K562 (cell line): Measurements from ENCODE around the gene PTGR1. TPM values are rescaled to one million over a fixed set of nuclear protein-coding genes. Genes with fewer than 3 reads are reported as not detected.

Source experiments
- HOMEZ ChIP-seq: fragments of 250-450 bp; sonication (Bioruptor Pico); IDR thresholded peaks from 2 replicates; pipeline ENCODE4 v1.4.0; 2020; ENCODE audit warnings: mild to moderate bottlenecking, moderate library complexity
- PPARD ChIP-seq: fragments of 250-450 bp; sonication (Bioruptor Pico); IDR thresholded peaks from 2 replicates; pipeline ENCODE4 v1.8.0; 2022; ENCODE audit warnings: inconsistent platforms, mild to moderate bottlenecking, moderate library complexity
- SETDB1 ChIP-seq: IDR thresholded peaks from one replicate; pipeline ENCODE4 v1.6.1; 2012; ENCODE audit warnings: low read length, control low read depth, inconsistent platforms
- TBP ChIP-seq: optimal IDR thresholded peaks from 2 replicates; pipeline ENCODE3; 2011; ENCODE audit warnings: low read depth, low read length, improper control_type of control experiment
- ZBTB1 ChIP-seq: sonication (generic); formaldehyde crosslinking; IDR thresholded peaks from 2 replicates; pipeline ENCODE4 v1.8.1; 2023; ENCODE audit warnings: missing genetic modification reagents, low read depth, mild to moderate bottlenecking, borderline replicate concordance
- ZBTB2 ChIP-seq: fragments of 450-650 bp; IDR thresholded peaks from 2 replicates; pipeline ENCODE4 v1.6.1; 2016; ENCODE audit warnings: antibody characterized with exemption
- ZNF175 ChIP-seq: fragments of 200-800 bp; sonication (Bioruptor generic); IDR thresholded peaks from 2 replicates; pipeline ENCODE4 v1.6.1; 2016; ENCODE audit warnings: low read depth, mild to moderate bottlenecking, missing genetic modification characterization, missing compliant biosample characterization
- ZNF354B ChIP-seq: fragments of 250-450 bp; sonication (Bioruptor Pico); IDR thresholded peaks from 2 replicates; pipeline ENCODE4 v1.4.0; 2020
- polyA plus RNA-seq, 8 experiments: library from polyadenylated mRNA; depleted of rRNA in 4 of 8; stranded (reverse) in 5 of 8; unstranded in 3 of 8; fragments of >200 nt; fragmentation: Nextera tagmentation in 2 of 8; fragmentation: Illumina TruSeq in 1 of 8; extraction: Ambion mirVana in 2 of 8; extraction: Trizol in 1 of 8; gene quantifications; 2 replicates each; pipeline versions ENCODE4 v1.2.1 to v1.2.3, GENCODE V29; 2011 to 2014; ENCODE audit warnings: inconsistent platforms in 1 of 8, missing spikeins in 1 of 8
- total RNA-seq, 7 experiments: library from RNA; depleted of rRNA in 6 of 7; stranded (reverse); fragments of >200 nt in 6 of 7; fragmentation: Illumina TruSeq in 2 of 7; extraction: Trizol in 2 of 7; gene quantifications; 2 replicates each; pipeline versions ENCODE4 v1.2.1 to v1.2.3, GENCODE V29; 2011 to 2021; ENCODE audit warnings: low replicate concordance in 1 of 7
- TF ChIP-seq, protein P1 (sequence below): sonication (generic); formaldehyde crosslinking; IDR thresholded peaks from 2 replicates; pipeline ENCODE4 v1.8.1; 2023; ENCODE audit warnings: missing genetic modification reagents, mild to moderate bottlenecking, borderline replicate concordance
- TF ChIP-seq, protein P2 (sequence below): sonication (generic); formaldehyde crosslinking; IDR thresholded peaks from 2 replicates; pipeline ENCODE4 v1.8.0; 2023; ENCODE audit warnings: missing genetic modification reagents, mild to moderate bottlenecking, borderline replicate concordance
- TF ChIP-seq, protein P3 (sequence below), 2 experiments: fragments of 450-650 bp; IDR thresholded peaks; 2 replicates each; pipeline ENCODE4 v1.6.1; 2016

PTGR1 gene
- total and polyA plus RNA-seq, 9 of the 15 experiments (the other 6 are each of a cell fraction or from before 2014, with no cell fraction given): 0.22 TPM; not detected in 8

DNA sequence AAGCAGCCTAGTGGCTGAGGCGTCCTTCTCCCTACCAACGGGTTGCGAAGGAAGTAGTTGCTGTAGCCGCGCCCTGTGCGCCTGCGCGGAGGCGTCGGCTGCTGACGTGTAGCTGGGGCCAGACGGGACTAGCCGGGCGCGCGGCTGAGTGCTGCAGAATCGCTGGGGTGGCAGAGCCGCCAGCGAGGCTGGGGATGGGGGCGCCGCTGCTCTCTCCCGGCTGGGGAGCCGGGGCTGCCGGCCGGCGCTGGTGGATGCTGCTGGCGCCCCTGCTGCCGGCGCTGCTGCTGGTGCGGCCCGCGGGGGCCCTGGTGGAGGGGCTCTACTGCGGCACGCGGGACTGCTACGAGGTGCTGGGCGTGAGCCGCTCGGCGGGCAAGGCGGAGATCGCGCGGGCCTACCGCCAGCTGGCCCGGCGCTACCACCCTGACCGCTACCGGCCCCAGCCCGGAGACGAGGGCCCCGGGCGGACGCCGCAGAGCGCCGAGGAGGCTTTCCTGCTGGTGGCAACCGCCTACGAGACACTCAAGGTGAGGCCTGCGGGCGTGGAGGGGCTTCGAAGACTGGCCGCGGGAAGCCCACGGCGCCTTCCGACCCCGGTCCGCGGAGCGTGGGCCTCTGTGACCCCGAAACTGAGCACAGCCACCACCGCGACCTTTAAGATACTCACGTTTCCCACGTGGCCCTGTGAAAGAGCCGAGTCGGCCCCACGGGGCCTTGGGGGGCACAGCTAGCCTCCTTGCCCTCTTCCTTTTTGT, 31.9 kb upstream of the PTGR1 start, which contains the start of gene DNAJC25 (continued):
- TF ChIP-seq, protein P1, sequence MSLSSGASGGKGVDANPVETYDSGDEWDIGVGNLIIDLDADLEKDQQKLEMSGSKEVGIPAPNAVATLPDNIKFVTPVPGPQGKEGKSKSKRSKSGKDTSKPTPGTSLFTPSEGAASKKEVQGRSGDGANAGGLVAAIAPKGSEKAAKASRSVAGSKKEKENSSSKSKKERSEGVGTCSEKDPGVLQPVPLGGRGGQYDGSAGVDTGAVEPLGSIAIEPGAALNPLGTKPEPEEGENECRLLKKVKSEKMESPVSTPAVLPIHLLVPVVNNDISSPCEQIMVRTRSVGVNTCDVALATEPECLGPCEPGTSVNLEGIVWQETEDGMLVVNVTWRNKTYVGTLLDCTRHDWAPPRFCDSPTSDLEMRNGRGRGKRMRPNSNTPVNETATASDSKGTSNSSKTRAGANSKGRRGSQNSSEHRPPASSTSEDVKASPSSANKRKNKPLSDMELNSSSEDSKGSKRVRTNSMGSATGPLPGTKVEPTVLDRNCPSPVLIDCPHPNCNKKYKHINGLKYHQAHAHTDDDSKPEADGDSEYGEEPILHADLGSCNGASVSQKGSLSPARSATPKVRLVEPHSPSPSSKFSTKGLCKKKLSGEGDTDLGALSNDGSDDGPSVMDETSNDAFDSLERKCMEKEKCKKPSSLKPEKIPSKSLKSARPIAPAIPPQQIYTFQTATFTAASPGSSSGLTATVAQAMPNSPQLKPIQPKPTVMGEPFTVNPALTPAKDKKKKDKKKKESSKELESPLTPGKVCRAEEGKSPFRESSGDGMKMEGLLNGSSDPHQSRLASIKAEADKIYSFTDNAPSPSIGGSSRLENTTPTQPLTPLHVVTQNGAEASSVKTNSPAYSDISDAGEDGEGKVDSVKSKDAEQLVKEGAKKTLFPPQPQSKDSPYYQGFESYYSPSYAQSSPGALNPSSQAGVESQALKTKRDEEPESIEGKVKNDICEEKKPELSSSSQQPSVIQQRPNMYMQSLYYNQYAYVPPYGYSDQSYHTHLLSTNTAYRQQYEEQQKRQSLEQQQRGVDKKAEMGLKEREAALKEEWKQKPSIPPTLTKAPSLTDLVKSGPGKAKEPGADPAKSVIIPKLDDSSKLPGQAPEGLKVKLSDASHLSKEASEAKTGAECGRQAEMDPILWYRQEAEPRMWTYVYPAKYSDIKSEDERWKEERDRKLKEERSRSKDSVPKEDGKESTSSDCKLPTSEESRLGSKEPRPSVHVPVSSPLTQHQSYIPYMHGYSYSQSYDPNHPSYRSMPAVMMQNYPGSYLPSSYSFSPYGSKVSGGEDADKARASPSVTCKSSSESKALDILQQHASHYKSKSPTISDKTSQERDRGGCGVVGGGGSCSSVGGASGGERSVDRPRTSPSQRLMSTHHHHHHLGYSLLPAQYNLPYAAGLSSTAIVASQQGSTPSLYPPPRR (CRISPR knock-in tag): no peak; the same call in 1 of the 2 replicates
- peak; percentile 91 for TF ChIP-seq SETDB1
- TF ChIP-seq PPARD (CRISPR knock-in tag): no peak
- TF ChIP-seq, protein P2, sequence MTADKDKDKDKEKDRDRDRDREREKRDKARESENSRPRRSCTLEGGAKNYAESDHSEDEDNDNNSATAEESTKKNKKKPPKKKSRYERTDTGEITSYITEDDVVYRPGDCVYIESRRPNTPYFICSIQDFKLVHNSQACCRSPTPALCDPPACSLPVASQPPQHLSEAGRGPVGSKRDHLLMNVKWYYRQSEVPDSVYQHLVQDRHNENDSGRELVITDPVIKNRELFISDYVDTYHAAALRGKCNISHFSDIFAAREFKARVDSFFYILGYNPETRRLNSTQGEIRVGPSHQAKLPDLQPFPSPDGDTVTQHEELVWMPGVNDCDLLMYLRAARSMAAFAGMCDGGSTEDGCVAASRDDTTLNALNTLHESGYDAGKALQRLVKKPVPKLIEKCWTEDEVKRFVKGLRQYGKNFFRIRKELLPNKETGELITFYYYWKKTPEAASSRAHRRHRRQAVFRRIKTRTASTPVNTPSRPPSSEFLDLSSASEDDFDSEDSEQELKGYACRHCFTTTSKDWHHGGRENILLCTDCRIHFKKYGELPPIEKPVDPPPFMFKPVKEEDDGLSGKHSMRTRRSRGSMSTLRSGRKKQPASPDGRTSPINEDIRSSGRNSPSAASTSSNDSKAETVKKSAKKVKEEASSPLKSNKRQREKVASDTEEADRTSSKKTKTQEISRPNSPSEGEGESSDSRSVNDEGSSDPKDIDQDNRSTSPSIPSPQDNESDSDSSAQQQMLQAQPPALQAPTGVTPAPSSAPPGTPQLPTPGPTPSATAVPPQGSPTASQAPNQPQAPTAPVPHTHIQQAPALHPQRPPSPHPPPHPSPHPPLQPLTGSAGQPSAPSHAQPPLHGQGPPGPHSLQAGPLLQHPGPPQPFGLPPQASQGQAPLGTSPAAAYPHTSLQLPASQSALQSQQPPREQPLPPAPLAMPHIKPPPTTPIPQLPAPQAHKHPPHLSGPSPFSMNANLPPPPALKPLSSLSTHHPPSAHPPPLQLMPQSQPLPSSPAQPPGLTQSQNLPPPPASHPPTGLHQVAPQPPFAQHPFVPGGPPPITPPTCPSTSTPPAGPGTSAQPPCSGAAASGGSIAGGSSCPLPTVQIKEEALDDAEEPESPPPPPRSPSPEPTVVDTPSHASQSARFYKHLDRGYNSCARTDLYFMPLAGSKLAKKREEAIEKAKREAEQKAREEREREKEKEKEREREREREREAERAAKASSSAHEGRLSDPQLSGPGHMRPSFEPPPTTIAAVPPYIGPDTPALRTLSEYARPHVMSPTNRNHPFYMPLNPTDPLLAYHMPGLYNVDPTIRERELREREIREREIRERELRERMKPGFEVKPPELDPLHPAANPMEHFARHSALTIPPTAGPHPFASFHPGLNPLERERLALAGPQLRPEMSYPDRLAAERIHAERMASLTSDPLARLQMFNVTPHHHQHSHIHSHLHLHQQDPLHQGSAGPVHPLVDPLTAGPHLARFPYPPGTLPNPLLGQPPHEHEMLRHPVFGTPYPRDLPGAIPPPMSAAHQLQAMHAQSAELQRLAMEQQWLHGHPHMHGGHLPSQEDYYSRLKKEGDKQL (CRISPR knock-in tag): no peak
- no peak for TF ChIP-seq HOMEZ (CRISPR knock-in tag)
- no peak for TF ChIP-seq ZNF354B (CRISPR knock-in tag)
- peak; percentile 92; the same call in 1 of the 2 replicates for TF ChIP-seq ZBTB2
- TF ChIP-seq ZBTB1 (CRISPR knock-in tag): 0 out of 2 replicates have a peak, but pooled peaks have one; percentile 46
- TF ChIP-seq ZNF175 (CRISPR knock-in tag): no peak
- TF ChIP-seq TBP: peak; percentile 92
- TF ChIP-seq, protein P3, sequence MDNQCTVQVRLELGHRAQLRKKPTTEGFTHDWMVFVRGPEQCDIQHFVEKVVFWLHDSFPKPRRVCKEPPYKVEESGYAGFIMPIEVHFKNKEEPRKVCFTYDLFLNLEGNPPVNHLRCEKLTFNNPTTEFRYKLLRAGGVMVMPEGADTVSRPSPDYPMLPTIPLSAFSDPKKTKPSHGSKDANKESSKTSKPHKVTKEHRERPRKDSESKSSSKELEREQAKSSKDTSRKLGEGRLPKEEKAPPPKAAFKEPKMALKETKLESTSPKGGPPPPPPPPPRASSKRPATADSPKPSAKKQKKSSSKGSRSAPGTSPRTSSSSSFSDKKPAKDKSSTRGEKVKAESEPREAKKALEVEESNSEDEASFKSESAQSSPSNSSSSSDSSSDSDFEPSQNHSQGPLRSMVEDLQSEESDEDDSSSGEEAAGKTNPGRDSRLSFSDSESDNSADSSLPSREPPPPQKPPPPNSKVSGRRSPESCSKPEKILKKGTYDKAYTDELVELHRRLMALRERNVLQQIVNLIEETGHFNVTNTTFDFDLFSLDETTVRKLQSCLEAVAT (IDR thresholded peaks at IDR 0.05): no peak
